Activated CD4-positive, alpha-beta T cell treated with anti-CD3 and anti-CD28 coated beads, Interleukin-2, amount 10 ng/mL, durations not matched to agents 7 days and 5 days (primary cell): ENCODE data around the gene EBF3. TPM values are rescaled to one million over a fixed set of nuclear protein-coding genes. Genes with fewer than 3 reads are reported as not detected.

Experiments used
- CTCF ChIA-PET: fragments of 350-600 bp; sonication (Branson Sonifier 250); formaldehyde crosslinking; loops from one replicate; lab custom pipeline; 2021; ENCODE audit warnings: antibody characterized with exemption; lab: Charles Lee
- POLR2A ChIA-PET: fragments of 350-600 bp; sonication (Branson Sonifier 250); formaldehyde crosslinking; loops from one replicate; lab custom pipeline; 2021; ENCODE audit warnings: antibody characterized with exemption; lab: Charles Lee
- DNase-seq: peaks from one replicate; pipeline ENCODE4 v3.0.0-alpha.2; 2020
- H3K27ac Mint-ChIP-seq: one replicate; pipeline ENCODE4 v1.8.0; 2021; ENCODE audit warnings: mild to moderate bottlenecking, moderate library complexity, mixed read lengths
- H3K27me3 Mint-ChIP-seq: one replicate; pipeline ENCODE4 v1.8.0; 2021; ENCODE audit warnings: mixed read lengths
- H3K36me3 Mint-ChIP-seq: one replicate; pipeline ENCODE4 v1.8.0; 2021; ENCODE audit warnings: low read depth, mixed read lengths
- H3K4me1 Mint-ChIP-seq: one replicate; pipeline ENCODE4 v1.8.0; 2021; ENCODE audit warnings: mixed read lengths
- H3K4me3 Mint-ChIP-seq: one replicate; pipeline ENCODE4 v1.8.0; 2021; ENCODE audit warnings: mild to moderate bottlenecking, moderate library complexity, mixed read lengths
- H3K9me3 Mint-ChIP-seq: one replicate; pipeline ENCODE4 v1.8.0; 2021; ENCODE audit warnings: mixed read lengths
- total RNA-seq, 2 experiments: library from RNA; stranded (reverse); gene quantifications; one replicate each; pipeline ENCODE4 v1.2.3, GENCODE V29; 2021

EBF3 gene
- total RNA-seq, 2 experiments from 2014 or later = not detected

DNA sequence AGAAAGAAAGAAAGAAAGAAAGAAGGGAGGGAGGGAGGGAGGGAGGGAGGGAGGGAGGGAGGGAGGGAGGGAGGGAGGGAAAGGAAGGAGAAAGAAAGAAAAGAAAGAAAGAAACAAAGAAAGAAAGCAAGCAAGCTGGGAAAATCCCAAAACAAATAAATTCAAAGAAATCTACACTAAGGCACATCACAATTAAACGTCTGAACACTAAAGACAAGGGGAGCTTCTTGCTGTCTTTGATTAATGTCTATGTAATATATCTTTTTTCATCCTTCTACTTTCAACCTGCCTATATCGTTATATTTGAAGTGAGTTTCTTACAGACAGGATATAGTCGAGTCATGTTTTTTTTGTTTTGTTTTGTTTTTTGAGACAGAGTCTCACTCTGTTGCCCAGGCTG is 28.3 kb upstream of the EBF3 start:
- H3K4me3 Mint-ChIP-seq = no peak overlapping the region
- POLR2A ChIA-PET = no interaction called here
- H3K27ac Mint-ChIP-seq = no peak overlapping the region
- CTCF ChIA-PET = no interaction called here
- DNase-seq = no peak
- no peaks in the 10 kb centered on the region for H3K36me3 Mint-ChIP-seq
- peaks cover 50% of the 10 kb centered on the region for H3K27me3 Mint-ChIP-seq
- no peaks in the 10 kb centered on the region for H3K9me3 Mint-ChIP-seq
- no peaks in the 10 kb centered on the region for H3K4me1 Mint-ChIP-seq

DNA sequence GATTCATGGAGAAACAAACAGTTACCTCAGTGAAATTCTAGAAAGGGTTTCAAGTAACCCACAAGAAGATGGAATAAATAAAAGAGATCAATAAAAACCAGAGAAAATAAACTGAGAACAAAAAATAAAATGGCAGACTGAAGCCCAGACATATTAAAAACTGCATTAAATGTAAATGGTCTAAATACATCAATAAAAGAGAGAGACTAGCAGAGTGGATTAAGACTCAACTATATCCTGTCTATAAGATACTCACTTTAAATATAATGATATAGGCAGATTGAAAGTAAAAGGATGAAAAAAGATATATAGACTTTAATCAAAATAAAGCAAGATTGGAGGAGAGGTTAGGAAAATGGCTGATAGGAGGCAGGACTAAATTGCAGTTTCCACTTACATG is 18.8 kb upstream of the EBF3 start:
- Mint-ChIP-seq H3K9me3 (peaks cover 2% of the 10 kb centered on the region), H3K4me1 (no peaks in the 10 kb centered on the region), H3K27ac (no peak overlapping the region), H3K36me3 (peaks cover 1% of the 10 kb centered on the region), H3K27me3 (peaks cover 28% of the 10 kb centered on the region), H3K4me3 (no peak overlapping the region)
- no peak for DNase-seq
- CTCF ChIA-PET = no interaction called here
- POLR2A ChIA-PET = no interaction called here

DNA sequence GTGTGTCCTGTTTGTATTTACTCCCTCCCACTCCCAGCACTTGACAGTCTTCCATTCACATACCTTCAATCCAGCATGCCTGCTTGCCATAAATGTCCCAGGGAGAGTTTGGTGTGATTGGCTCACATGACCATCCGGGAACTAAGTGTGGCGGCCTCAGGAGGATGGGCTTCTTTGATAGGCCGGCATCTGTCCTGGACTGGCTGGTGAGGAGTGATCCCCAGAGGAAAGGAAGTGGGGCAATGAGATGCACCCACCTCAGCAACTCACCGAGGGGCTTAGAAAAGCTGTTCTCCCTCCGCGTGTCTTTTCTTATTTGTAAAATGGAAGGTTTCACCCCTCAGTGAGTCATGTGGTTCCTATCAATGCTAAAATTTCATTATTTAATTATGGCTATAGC is 14.9 kb upstream of the EBF3 start:
- DNase-seq = no peak
- CTCF ChIA-PET = no interaction called here
- Mint-ChIP-seq H3K27me3 (peaks cover 38% of the 10 kb centered on the region), H3K9me3 (no peaks in the 10 kb centered on the region), H3K4me1 (no peaks in the 10 kb centered on the region), H3K36me3 (peaks cover 1% of the 10 kb centered on the region), H3K4me3 (no peak overlapping the region), H3K27ac (no peak overlapping the region)
- POLR2A ChIA-PET = interaction anchor here (0.5 kb wide), 1 partner anchor 201 kb away, joined by 6 read pairs; no protein-coding TSS in a partner anchor

DNA sequence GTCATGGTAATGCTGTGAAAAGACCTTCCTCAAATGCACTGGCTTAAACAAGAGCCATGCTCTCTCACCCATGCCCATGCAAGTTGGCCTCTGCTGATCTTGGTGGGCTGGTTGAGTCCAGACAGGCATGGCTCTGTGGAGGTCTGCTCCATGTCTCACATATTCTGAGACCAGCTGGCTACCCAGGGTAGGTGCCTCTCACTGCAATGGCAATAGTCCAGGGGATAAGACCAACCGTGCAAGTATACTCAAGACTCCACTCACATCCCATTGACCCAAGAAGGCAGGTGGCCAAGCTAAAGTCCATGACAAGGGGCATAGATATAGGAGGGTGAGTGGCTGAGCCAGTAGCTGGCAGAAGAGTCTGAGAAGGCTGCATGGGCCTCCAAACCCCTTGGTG is 14.2 kb upstream of the EBF3 start:
- Mint-ChIP-seq H3K27ac (no peak overlapping the region), H3K4me3 (no peak overlapping the region), H3K9me3 (no peaks in the 10 kb centered on the region), H3K27me3 (peaks cover 44% of the 10 kb centered on the region), H3K4me1 (no peaks in the 10 kb centered on the region), H3K36me3 (peaks cover 1% of the 10 kb centered on the region)
- CTCF ChIA-PET = no interaction called here
- POLR2A ChIA-PET = no interaction called here
- DNase-seq = no peak

DNA sequence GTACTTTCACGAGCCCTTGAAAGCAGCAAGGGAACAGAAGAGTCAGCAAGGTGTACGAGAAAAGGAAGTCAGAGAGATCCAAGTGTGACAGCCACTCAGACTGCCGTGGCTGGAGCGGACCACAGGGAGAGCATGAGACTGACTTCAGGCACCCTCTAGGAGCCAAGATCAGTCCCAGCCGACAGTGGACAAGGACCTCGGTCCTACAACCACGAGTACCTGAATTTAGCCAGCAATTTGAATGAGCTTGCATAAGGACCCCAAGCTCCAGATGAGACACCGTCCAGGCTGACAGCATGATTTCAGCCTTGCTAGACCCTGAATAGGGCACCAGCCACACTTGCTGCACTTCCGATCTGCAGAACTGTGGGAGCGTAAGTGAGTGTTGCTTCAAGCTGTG is 13.7 kb upstream of the EBF3 start:
- POLR2A ChIA-PET = no interaction called here
- no peak for DNase-seq
- Mint-ChIP-seq H3K4me1 (no peaks in the 10 kb centered on the region), H3K9me3 (no peaks in the 10 kb centered on the region), H3K4me3 (no peak overlapping the region), H3K27me3 (peaks cover 42% of the 10 kb centered on the region), H3K27ac (no peak overlapping the region), H3K36me3 (peaks cover 1% of the 10 kb centered on the region)
- CTCF ChIA-PET = no interaction called here

DNA sequence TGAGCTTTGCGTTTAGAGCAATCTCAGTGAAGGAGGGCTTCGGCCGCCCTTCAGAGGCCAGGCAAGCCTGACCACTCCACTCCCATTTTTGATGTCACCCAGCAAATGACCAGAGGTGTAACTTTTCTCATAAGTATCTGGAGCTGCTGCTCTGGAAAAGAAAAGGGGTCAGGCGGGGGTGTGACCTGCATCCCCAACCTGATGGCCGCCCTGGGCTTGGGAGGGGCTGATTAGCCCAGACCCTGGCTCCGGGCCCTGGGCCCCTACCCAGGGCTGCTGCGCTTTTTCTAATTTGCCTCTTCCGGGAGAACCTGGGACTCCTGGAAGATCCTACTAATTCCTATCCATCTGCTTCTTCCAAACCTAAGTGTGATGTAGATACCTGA is 9.6 kb upstream of the EBF3 start:
- Mint-ChIP-seq H3K36me3 (peaks cover 5% of the 10 kb centered on the region), H3K27ac (no peak overlapping the region), H3K4me1 (peaks cover 11% of the 10 kb centered on the region), H3K9me3 (no peaks in the 10 kb centered on the region), H3K4me3 (no peak overlapping the region), H3K27me3 (peaks cover 63% of the 10 kb centered on the region)
- ChIA-PET CTCF (no interaction called here), POLR2A (no interaction called here)
- no peak for DNase-seq

DNA sequence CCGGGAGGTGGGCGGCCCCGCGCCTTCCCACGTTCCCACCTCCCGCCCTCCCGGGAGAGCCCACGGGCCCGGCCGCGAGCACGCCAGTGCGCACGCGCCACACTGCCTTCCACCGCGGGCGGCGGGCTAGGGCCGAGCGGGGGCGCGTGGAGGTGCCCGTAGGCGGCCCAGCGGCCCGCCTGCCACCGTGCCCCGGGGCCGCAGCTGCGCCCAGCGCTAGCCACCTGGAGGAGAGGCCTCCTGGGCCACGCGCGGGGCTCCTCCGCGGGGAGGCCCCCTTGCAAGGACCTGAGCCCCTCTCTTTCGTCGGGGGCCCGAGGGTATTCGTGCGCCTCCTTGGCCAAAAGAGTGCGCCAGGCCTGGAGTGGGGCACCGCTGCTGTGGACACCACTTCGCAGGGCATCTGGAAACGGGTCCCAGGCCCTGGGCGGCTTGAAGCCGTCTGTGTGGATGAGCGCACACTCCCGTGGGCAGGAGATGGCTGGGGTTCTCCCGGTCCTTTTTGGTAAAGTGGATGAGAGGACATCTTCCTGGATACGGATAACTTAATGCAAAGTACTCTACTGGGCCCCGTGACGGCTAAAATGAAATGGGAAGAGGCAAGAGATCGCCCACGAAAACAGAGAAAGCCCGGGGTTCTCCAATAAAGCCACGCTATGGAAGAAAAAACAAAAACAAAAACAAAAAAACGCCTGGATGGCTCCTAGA is 9.0 kb upstream of the EBF3 start:
- ChIA-PET CTCF (no interaction called here), POLR2A (no interaction called here)
- Mint-ChIP-seq H3K4me1 (peaks cover 11% of the 10 kb centered on the region), H3K9me3 (no peaks in the 10 kb centered on the region), H3K4me3 (no peak overlapping the region), H3K27ac (no peak overlapping the region), H3K27me3 (peaks cover 68% of the 10 kb centered on the region), H3K36me3 (peaks cover 5% of the 10 kb centered on the region)
- DNase-seq = no peak

DNA sequence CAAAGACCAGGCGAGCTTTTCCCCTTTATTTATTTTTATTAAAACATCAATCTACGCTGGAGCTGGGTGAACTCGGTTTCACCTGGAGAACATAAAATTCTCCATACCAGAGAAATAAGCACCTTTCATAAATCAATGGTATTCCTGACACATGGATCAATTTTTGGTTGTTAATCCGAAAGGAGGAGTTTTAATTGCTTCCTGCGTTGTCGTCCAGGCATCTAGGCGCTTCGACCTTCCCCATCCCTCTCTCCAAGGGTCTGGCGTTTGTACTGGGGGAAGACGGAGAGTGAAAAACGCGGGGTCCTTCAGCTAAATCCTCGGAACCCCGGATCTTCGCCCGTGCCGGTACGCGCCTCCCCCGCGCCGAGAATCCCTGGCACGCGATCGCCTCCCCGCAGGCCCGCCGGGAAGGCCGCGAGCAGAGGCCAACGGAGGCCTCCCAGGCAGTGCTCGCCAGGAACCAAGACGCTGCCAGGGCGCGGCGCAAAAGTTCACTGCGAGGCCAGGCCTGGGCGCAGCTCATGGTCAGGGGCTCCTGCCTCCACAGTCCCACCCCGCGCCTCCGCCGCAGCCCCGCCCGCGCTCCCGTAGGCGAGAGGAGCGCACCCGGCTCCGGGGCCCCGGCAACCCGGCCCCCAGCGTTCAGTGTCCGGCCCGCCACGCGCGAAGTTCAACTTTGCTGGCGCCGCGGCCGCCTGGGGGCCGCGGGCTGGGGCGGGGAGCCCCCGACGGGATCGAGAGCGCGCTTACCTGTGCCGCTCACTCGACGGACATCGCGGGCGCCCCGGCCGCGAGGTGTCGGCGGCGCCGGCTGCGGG is 8.3 kb upstream of the EBF3 start:
- peaks cover 5% of the 10 kb centered on the region for H3K36me3 Mint-ChIP-seq
- peaks cover 11% of the 10 kb centered on the region for H3K4me1 Mint-ChIP-seq
- H3K27ac Mint-ChIP-seq = peak overlapping the region; percentile 60
- POLR2A ChIA-PET = no interaction called here
- peak overlapping the region; percentile 38 for H3K4me3 Mint-ChIP-seq
- peaks cover 74% of the 10 kb centered on the region for H3K27me3 Mint-ChIP-seq
- DNase-seq = no peak
- CTCF ChIA-PET = no interaction called here
- no peaks in the 10 kb centered on the region for H3K9me3 Mint-ChIP-seq

DNA sequence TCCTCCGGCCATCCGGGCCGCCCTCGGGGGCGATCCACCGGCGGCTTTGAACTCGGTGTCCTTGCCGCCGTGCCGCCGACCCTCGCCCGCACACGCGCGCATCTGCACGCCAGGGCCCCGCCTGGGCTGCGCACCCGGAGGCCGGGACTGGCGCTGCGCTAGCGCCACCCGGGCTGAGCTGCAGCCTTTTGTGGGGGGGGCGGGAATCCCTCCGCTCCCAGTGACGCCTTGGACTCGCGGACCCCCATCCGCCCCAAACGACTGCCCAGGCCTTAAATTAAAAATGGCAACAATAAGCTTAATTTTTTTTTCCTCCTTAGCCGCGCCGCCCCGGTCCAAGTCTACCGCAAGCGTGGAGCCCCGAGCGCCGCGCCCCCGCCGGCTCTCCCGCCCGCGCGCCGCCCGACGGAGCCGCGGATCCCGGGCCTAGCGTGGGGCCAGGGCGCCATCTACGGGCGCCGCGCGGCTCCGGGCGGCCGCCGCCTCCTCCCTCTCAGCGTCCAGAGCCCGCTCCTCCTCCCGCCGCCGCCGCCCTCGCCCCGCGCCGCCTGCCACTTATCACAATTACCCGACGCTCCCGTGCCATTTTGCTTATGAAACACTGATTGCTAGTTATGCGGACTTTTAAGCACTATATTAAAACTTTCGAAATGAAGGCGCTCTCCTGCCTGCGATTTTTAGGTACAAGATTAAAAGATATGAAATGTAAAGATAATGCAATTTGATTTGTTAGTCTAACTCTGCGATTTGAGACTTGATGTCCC is 7.5 kb upstream of the EBF3 start:
- H3K36me3 Mint-ChIP-seq = peaks cover 5% of the 10 kb centered on the region
- peak; percentile 19 for DNase-seq
- ChIA-PET POLR2A (no interaction called here), CTCF (interaction anchor here (1.5 to 1.9 kb wide), 2 partner anchors 14 to 156 kb away, joined by 3 to 7 read pairs; no protein-coding TSS in a partner anchor)
- H3K9me3 Mint-ChIP-seq = no peaks in the 10 kb centered on the region
- peak overlapping the region; percentile 60 for H3K27ac Mint-ChIP-seq
- peak overlapping the region; percentile 38 for H3K4me3 Mint-ChIP-seq
- H3K4me1 Mint-ChIP-seq = peaks cover 11% of the 10 kb centered on the region
- peaks cover 72% of the 10 kb centered on the region for H3K27me3 Mint-ChIP-seq

DNA sequence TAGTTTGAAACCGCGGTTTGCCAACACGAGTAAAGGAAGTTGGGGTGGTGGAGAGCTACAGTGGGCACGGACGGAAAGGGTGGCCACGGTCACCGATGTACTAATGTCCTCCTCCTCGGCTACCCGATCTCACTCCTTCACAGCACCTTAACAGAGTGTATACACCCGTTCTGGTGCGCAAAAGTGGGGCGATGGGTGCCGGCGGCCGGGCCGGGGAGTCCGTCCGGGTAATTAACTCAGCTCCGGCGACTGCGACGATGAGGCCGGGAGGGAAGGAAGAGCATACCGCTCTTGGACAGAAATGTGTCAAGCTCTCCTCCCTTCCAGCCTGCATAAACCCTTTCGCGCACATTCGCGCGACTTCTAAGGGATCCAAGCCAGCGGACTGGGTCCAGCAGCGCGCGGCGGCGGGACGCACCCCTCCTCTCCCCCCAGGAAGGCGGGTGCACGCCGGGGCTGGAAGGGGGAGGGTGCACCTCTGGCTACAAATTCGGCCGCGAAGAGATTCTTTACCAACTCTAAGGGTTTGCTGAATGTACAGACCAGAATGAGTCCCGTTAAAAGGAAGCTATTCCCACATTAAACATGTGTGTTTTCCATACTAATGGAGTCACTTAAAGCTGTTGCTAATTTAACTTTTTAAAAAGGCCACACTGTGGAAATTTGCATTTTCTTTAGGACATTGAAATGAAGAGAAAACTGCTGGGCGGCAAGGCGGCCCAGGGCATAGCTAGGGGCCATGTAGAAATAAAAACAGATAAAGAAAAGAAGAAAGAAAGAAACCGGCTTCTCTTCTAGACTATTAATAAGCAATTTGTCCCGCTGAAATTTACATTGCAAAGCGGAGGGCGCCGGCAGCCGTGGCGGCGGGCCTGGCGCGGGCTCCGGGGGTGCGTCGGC is 6.6 kb upstream of the EBF3 start:
- DNase-seq = no peak
- peaks cover 11% of the 10 kb centered on the region for H3K4me1 Mint-ChIP-seq
- H3K9me3 Mint-ChIP-seq = no peaks in the 10 kb centered on the region
- CTCF ChIA-PET = interaction anchor here (1.5 to 1.9 kb wide), 2 partner anchors 13 to 157 kb away, joined by 3 to 7 read pairs; no protein-coding TSS in a partner anchor
- peaks cover 74% of the 10 kb centered on the region for H3K27me3 Mint-ChIP-seq
- H3K4me3 Mint-ChIP-seq = peak overlapping the region; percentile 47
- peaks cover 5% of the 10 kb centered on the region for H3K36me3 Mint-ChIP-seq
- POLR2A ChIA-PET = no interaction called here
- peak overlapping the region; percentile 54 for H3K27ac Mint-ChIP-seq

DNA sequence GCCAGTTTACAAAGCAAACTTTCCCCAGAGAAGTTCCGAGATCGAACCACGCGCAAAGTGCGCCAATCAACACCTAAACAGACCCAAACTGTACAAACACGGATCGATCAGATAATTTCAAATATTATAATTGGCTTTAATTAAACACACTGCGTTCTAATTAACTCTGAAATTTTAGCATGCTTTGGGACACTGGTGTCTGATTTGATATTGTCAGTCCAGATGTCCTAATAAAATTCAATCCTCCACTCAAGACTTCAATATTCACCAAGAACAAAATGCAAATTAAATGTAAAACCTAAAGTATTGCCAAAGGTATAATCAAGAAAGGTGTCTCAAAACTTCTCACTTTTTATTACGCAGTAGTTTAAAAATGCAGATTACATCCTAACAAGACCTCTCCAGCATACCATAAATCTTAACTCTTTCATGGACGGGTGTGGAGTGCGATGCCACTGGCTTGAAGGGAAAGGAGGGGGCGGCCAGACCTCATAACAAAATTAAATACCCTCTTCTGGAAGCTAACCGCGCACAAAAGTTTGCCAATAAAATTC is 5.9 kb upstream of the EBF3 start:
- no peaks in the 10 kb centered on the region for H3K9me3 Mint-ChIP-seq
- peak overlapping the region; percentile 76 for H3K27ac Mint-ChIP-seq
- peaks cover 71% of the 10 kb centered on the region for H3K27me3 Mint-ChIP-seq
- CTCF ChIA-PET = interaction anchor here (1.5 to 1.9 kb wide), 2 partner anchors 12 to 157 kb away, joined by 3 to 7 read pairs; no protein-coding TSS in a partner anchor
- H3K4me1 Mint-ChIP-seq = peaks cover 11% of the 10 kb centered on the region
- H3K4me3 Mint-ChIP-seq = peak overlapping the region; percentile 47
- POLR2A ChIA-PET = no interaction called here
- peaks cover 5% of the 10 kb centered on the region for H3K36me3 Mint-ChIP-seq
- no peak for DNase-seq
